Measurements from ENCODE around the gene ABHD17C.

Gene ABHD17C

GRCh38 chr15:80668546-80669236 is 26.4 kb upstream of the ABHD17C start:
- Histone ChIP-seq H3K27me3 (replicated peaks; ENCODE audit: control insufficient read depth, insufficient read depth, low read length, poor library complexity, severe bottlenecking) (no peaks in the 10 kb centered on the region), H3K36me3 (ENCODE audit: control insufficient read depth, insufficient read depth, low read length) (no peaks in the 10 kb centered on the region), H3K9me3 (ENCODE audit: control insufficient read depth, low read length) (no peaks in the 10 kb centered on the region), H3K4me3 (ENCODE audit: insufficient read depth, low read depth, low read length, poor library complexity, severe bottlenecking) (no peak overlapping the region), H3K4me1 (ENCODE audit: control insufficient read depth, insufficient read depth, low read length, poor library complexity, severe bottlenecking) (no peaks in the 10 kb centered on the region), H3K27ac (ENCODE audit: insufficient read depth, low read length, poor library complexity, severe bottlenecking) (no peak overlapping the region)
- DNase-seq, result no peak

DNA sequence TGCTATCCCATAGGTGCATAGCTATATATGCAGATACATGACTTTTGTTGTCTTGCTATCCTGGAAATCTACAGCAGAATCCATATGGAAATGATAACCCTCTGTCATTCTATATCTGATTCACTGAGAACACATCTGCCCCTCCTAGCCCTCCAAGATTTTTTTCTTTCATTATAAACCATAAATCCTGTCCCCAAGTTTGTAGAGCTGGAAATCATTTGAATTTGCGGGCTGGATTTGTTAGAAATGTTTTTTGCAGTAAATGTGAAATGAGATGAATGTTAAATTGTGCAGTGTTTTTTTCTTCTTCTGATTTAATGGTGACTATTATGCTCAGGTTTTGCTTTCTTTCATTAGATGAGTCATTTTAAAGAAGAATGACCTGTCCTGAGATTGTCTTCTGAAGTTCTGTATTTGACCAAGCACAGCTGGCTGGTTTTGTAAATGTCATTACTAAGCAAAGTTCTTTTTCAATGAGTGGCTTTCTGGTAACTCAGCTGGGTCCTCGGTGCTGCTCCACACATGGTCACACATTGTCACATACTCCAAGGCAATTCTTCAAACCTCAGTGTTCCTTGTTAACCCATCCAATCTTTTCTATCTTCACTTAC is 25.3 kb upstream of the ABHD17C start:
- H3K27ac ChIP-seq (ENCODE audit: insufficient read depth, low read length, poor library complexity, severe bottlenecking), result no peak overlapping the region
- H3K4me3 ChIP-seq (ENCODE audit: insufficient read depth, low read depth, low read length, poor library complexity, severe bottlenecking), result no peak overlapping the region
- DNase-seq, result no peak

DNA sequence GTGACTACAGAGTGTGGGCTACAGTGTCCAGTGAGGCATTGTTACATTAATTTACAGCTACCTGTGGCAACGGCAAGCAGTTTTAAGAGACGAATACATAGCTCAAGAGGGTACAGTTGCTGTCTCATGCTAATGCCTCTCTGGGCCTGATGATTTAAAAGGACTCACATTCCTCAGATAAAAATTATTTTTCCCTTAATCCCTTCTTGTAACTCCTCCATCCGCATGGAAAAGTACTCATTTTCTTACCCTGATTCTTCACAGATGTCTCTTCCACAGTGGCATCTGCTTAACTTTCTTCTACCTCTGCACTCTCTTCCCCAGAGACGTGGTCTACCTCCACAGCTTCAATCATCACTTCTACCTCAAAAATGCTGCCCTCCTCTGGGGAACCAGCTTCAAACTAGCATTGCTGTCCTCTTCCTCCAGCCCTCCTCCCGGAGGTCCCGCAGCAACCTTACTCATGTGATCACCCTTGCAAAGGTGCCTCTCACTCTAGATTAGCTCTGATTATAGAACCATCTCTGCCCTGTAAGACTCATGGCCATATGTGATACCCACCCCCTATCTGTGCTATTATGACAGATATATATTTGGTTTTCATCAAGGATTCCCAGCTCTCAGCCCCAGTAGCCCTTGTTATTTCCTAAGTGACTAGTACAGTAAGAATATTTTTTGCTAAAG is 21.4 kb upstream of the ABHD17C start:
- H3K4me1 ChIP-seq (ENCODE audit: control insufficient read depth, insufficient read depth, low read length, poor library complexity, severe bottlenecking), result no peaks in the 10 kb centered on the region
- no peak overlapping the region for H3K27ac ChIP-seq (ENCODE audit: insufficient read depth, low read length, poor library complexity, severe bottlenecking)
- no peaks in the 10 kb centered on the region for H3K9me3 ChIP-seq (ENCODE audit: control insufficient read depth, low read length)
- no peaks in the 10 kb centered on the region for H3K36me3 ChIP-seq (ENCODE audit: control insufficient read depth, insufficient read depth, low read length)
- no peak overlapping the region for H3K4me3 ChIP-seq (ENCODE audit: insufficient read depth, low read depth, low read length, poor library complexity, severe bottlenecking)
- H3K27me3 ChIP-seq (replicated peaks; ENCODE audit: control insufficient read depth, insufficient read depth, low read length, poor library complexity, severe bottlenecking), result no peaks in the 10 kb centered on the region
- no peak for DNase-seq

More for the DNA sequence above, 25.3 kb upstream of the ABHD17C start:
- Histone ChIP-seq H3K27me3 (replicated peaks; ENCODE audit: control insufficient read depth, insufficient read depth, low read length, poor library complexity, severe bottlenecking) (no peaks in the 10 kb centered on the region), H3K9me3 (ENCODE audit: control insufficient read depth, low read length) (no peaks in the 10 kb centered on the region), H3K36me3 (ENCODE audit: control insufficient read depth, insufficient read depth, low read length) (no peaks in the 10 kb centered on the region), H3K4me1 (ENCODE audit: control insufficient read depth, insufficient read depth, low read length, poor library complexity, severe bottlenecking) (no peaks in the 10 kb centered on the region)

GRCh38 chr15:80674245-80674614 is 20.9 kb upstream of the ABHD17C start:
- no peaks in the 10 kb centered on the region for H3K4me1 ChIP-seq (ENCODE audit: control insufficient read depth, insufficient read depth, low read length, poor library complexity, severe bottlenecking)
- H3K27ac ChIP-seq (ENCODE audit: insufficient read depth, low read length, poor library complexity, severe bottlenecking), result no peak overlapping the region
- no peaks in the 10 kb centered on the region for H3K27me3 ChIP-seq (replicated peaks; ENCODE audit: control insufficient read depth, insufficient read depth, low read length, poor library complexity, severe bottlenecking)
- no peaks in the 10 kb centered on the region for H3K36me3 ChIP-seq (ENCODE audit: control insufficient read depth, insufficient read depth, low read length)
- DNase-seq, result no peak
- no peaks in the 10 kb centered on the region for H3K9me3 ChIP-seq (ENCODE audit: control insufficient read depth, low read length)
- no peak overlapping the region for H3K4me3 ChIP-seq (ENCODE audit: insufficient read depth, low read depth, low read length, poor library complexity, severe bottlenecking)

GRCh38 chr15:80677041-80677440 is 18.1 kb upstream of the ABHD17C start:
- H3K9me3 ChIP-seq (ENCODE audit: control insufficient read depth, low read length), result no peaks in the 10 kb centered on the region
- H3K27me3 ChIP-seq (replicated peaks; ENCODE audit: control insufficient read depth, insufficient read depth, low read length, poor library complexity, severe bottlenecking), result no peaks in the 10 kb centered on the region
- H3K36me3 ChIP-seq (ENCODE audit: control insufficient read depth, insufficient read depth, low read length), result no peaks in the 10 kb centered on the region
- no peak overlapping the region for H3K4me3 ChIP-seq (ENCODE audit: insufficient read depth, low read depth, low read length, poor library complexity, severe bottlenecking)
- no peak overlapping the region for H3K27ac ChIP-seq (ENCODE audit: insufficient read depth, low read length, poor library complexity, severe bottlenecking)
- no peaks in the 10 kb centered on the region for H3K4me1 ChIP-seq (ENCODE audit: control insufficient read depth, insufficient read depth, low read length, poor library complexity, severe bottlenecking)
- DNase-seq, result no peak

GRCh38 chr15:80679167-80679803 is 15.8 kb upstream of the ABHD17C start:
- no peak for DNase-seq
- Histone ChIP-seq H3K27ac (ENCODE audit: insufficient read depth, low read length, poor library complexity, severe bottlenecking) (no peak overlapping the region), H3K4me3 (ENCODE audit: insufficient read depth, low read depth, low read length, poor library complexity, severe bottlenecking) (no peak overlapping the region)

GRCh38 chr15:80679804-80680175 is 15.3 kb upstream of the ABHD17C start:
- H3K36me3 ChIP-seq (ENCODE audit: control insufficient read depth, insufficient read depth, low read length), result no peaks in the 10 kb centered on the region
- no peak overlapping the region for H3K27ac ChIP-seq (ENCODE audit: insufficient read depth, low read length, poor library complexity, severe bottlenecking)
- H3K4me3 ChIP-seq (ENCODE audit: insufficient read depth, low read depth, low read length, poor library complexity, severe bottlenecking), result no peak overlapping the region
- no peaks in the 10 kb centered on the region for H3K4me1 ChIP-seq (ENCODE audit: control insufficient read depth, insufficient read depth, low read length, poor library complexity, severe bottlenecking)
- no peaks in the 10 kb centered on the region for H3K9me3 ChIP-seq (ENCODE audit: control insufficient read depth, low read length)
- H3K27me3 ChIP-seq (replicated peaks; ENCODE audit: control insufficient read depth, insufficient read depth, low read length, poor library complexity, severe bottlenecking), result peaks cover 5% of the 10 kb centered on the region
- no peak for DNase-seq

More at GRCh38 chr15:80679167-80679803, 15.8 kb upstream of the ABHD17C start:
- H3K4me1 ChIP-seq (ENCODE audit: control insufficient read depth, insufficient read depth, low read length, poor library complexity, severe bottlenecking), result no peaks in the 10 kb centered on the region
- H3K9me3 ChIP-seq (ENCODE audit: control insufficient read depth, low read length), result no peaks in the 10 kb centered on the region
- no peaks in the 10 kb centered on the region for H3K36me3 ChIP-seq (ENCODE audit: control insufficient read depth, insufficient read depth, low read length)
- peaks cover 5% of the 10 kb centered on the region for H3K27me3 ChIP-seq (replicated peaks; ENCODE audit: control insufficient read depth, insufficient read depth, low read length, poor library complexity, severe bottlenecking)

DNA sequence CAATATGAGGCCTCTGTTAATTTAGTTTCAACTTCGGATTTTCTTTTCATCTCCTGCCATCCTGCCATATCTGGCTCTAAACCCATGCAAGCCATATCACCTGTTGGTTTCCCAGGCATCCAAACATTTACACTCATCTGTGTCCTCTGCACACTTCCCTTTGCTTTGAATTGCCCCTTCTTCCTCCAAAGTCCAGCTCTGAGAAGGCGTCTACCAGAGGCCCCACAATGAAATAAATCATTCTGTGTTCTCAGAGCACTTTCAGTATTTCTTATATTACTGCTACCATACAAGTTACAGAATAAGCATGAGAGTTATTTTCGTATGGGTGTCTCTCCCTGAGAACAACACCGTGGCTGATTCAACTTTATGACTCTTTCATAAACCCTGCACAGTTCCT is 12.9 kb upstream of the ABHD17C start:
- H3K36me3 ChIP-seq (ENCODE audit: control insufficient read depth, insufficient read depth, low read length), result no peaks in the 10 kb centered on the region
- no peak for DNase-seq
- no peaks in the 10 kb centered on the region for H3K9me3 ChIP-seq (ENCODE audit: control insufficient read depth, low read length)

DNA sequence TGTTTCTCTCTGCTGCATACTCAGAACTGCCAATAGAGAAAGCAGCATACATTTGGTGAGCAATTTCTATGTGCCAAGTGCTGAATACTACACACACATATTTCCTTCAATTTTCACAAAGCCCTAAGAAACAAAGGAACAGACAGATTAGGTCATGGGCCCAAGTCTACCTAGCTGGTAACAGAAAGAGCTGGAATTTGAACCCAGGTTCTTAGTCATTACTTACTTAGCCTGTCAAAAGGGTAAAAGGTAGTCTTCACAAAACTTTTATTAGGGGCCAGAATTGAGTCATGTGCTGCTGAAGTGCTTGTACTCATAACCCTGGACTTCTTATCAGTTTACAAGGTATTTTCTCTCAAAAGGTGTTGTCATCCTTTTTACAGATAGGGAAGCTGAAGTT is 10.4 kb upstream of the ABHD17C start:
- no peaks in the 10 kb centered on the region for H3K4me1 ChIP-seq (ENCODE audit: control insufficient read depth, insufficient read depth, low read length, poor library complexity, severe bottlenecking)
- no peak overlapping the region for H3K4me3 ChIP-seq (ENCODE audit: insufficient read depth, low read depth, low read length, poor library complexity, severe bottlenecking)
- H3K9me3 ChIP-seq (ENCODE audit: control insufficient read depth, low read length), result no peaks in the 10 kb centered on the region
- no peak for DNase-seq
- H3K27ac ChIP-seq (ENCODE audit: insufficient read depth, low read length, poor library complexity, severe bottlenecking), result no peak overlapping the region
- H3K27me3 ChIP-seq (replicated peaks; ENCODE audit: control insufficient read depth, insufficient read depth, low read length, poor library complexity, severe bottlenecking), result peaks cover 5% of the 10 kb centered on the region
- H3K36me3 ChIP-seq (ENCODE audit: control insufficient read depth, insufficient read depth, low read length), result no peaks in the 10 kb centered on the region

More for the DNA sequence above, 12.9 kb upstream of the ABHD17C start:
- no peak overlapping the region for H3K4me3 ChIP-seq (ENCODE audit: insufficient read depth, low read depth, low read length, poor library complexity, severe bottlenecking)
- peaks cover 5% of the 10 kb centered on the region for H3K27me3 ChIP-seq (replicated peaks; ENCODE audit: control insufficient read depth, insufficient read depth, low read length, poor library complexity, severe bottlenecking)
- H3K4me1 ChIP-seq (ENCODE audit: control insufficient read depth, insufficient read depth, low read length, poor library complexity, severe bottlenecking), result no peaks in the 10 kb centered on the region
- no peak overlapping the region for H3K27ac ChIP-seq (ENCODE audit: insufficient read depth, low read length, poor library complexity, severe bottlenecking)

DNA sequence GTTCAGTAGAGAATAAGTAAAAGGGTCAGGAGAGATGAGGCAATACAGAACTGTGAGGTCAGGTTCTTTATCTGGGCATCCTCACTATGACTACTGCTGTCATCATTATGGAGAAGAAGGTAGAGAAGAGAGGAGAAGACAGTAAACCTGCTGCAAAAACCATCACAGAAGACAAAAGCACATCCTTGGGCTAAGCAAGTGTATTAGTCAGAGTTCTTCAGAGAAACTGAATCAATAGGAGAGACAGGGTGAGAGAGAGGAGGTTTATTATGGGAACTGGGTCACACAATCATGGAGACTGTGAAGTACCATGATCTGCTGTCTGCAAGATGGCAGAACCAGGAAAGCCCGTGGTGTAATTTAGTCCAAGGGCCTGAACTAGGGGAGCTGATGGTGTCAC is 9.5 kb upstream of the ABHD17C start:
- Histone ChIP-seq H3K9me3 (ENCODE audit: control insufficient read depth, low read length) (no peaks in the 10 kb centered on the region), H3K36me3 (ENCODE audit: control insufficient read depth, insufficient read depth, low read length) (no peaks in the 10 kb centered on the region), H3K4me3 (ENCODE audit: insufficient read depth, low read depth, low read length, poor library complexity, severe bottlenecking) (no peak overlapping the region), H3K27me3 (replicated peaks; ENCODE audit: control insufficient read depth, insufficient read depth, low read length, poor library complexity, severe bottlenecking) (peaks cover 5% of the 10 kb centered on the region), H3K4me1 (ENCODE audit: control insufficient read depth, insufficient read depth, low read length, poor library complexity, severe bottlenecking) (no peaks in the 10 kb centered on the region), H3K27ac (ENCODE audit: insufficient read depth, low read length, poor library complexity, severe bottlenecking) (no peak overlapping the region)
- DNase-seq, result no peak
